ENCODE data around the gene EPAS1. TPM values are rescaled to one million over a fixed set of nuclear protein-coding genes. Genes with fewer than 3 reads are reported as not detected.

The EPAS1 gene
- total and polyA plus RNA-seq, 2 of the 8 experiments (the other 6 are each of a cell fraction or from before 2014, with no cell fraction given), result 2.0 to 4.9 TPM

DNA sequence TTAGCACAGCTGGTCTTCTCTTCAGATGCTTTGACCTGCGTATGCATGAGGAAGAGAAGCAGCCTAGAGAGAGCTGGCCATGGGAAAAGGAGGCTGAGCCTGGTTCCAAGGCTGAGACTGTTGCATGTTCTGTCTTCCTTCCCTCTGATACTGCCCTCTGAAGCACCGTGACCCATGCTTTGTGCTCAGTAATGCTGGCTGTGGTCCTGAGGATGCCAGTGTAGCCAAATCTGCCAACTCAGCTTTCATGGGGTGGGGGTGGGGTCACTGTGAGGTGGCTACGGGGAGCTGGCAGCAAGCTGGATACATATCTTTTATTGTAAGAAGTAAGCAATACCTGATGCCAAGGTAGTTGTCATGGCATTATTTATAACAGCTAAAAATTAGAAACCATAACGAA lies 41.5 kb downstream of the EPAS1 start:
- Histone ChIP-seq H4K91ac (replicated peaks; ENCODE audit: insufficient read length, low read length) (no peak overlapping the region), H3K27me3 (replicated peaks in 1 of 4; ENCODE audit: control insufficient read depth in 3 of 4, extremely low read depth in 1 of 4, insufficient read depth in 3 of 4, low read length in 3 of 4) (no peaks in the 10 kb centered on the region; a peak in 1 of 7 replicates), H3K18ac (ENCODE audit: extremely low read depth, low read length) (no peak overlapping the region), H3K23ac (ENCODE audit: insufficient read length) (no peak overlapping the region), H2AK5ac (ENCODE audit: low read depth, low read length) (no peak overlapping the region), H4K20me1 (replicated peaks in 1 of 2; ENCODE audit: control insufficient read depth in 1 of 2, insufficient read depth in 2 of 2, low read length in 2 of 2) (no peaks in the 10 kb centered on the region), H3K4me1 (replicated peaks in 1 of 4; ENCODE audit: control insufficient read depth in 3 of 4, insufficient read depth in 4 of 4, low read length in 3 of 4) (peaks cover 0 to 9% (median 7%) of the 10 kb centered on the region in 4 experiments; a peak in 6 of 7 replicates), H4K5ac (ENCODE audit: insufficient read length, low read depth, low read length) (no peak overlapping the region), H2BK15ac (ENCODE audit: low read length) (no peak overlapping the region), H3K23me2 (ENCODE audit: low read depth, low read length) (no peaks in the 10 kb centered on the region), H3K56ac (replicated peaks; ENCODE audit: insufficient read length, low read depth, low read length) (no peak overlapping the region), H3K9ac (replicated peaks in 1 of 4; ENCODE audit: extremely low read depth in 1 of 4, low read depth in 3 of 4, low read length in 3 of 4) (no peak overlapping the region), H2AFZ (ENCODE audit: low read length) (no peak overlapping the region), H4K8ac (ENCODE audit: extremely low read depth, insufficient read depth, low read length) (no peak overlapping the region), H2BK20ac (ENCODE audit: low read length) (no peak overlapping the region), H3K79me2 (ENCODE audit: control insufficient read depth in 1 of 2, insufficient read depth in 2 of 2, low read length in 2 of 2) (no peaks in the 10 kb centered on the region), H2BK5ac (ENCODE audit: low read depth, low read length) (no peak overlapping the region), H3K4ac (replicated peaks; ENCODE audit: insufficient read length, low read depth, low read length) (no peak overlapping the region), H3K14ac (ENCODE audit: insufficient read length) (no peak overlapping the region), H2BK120ac (replicated peaks; ENCODE audit: low read depth, low read length) (no peak overlapping the region), H3K79me1 (ENCODE audit: low read depth, low read length) (no peaks in the 10 kb centered on the region), H3K9me3 (ENCODE audit: insufficient read depth in 2 of 2, low read depth in 1 of 2, low read length in 1 of 2) (no peaks in the 10 kb centered on the region), H3K4me2 (ENCODE audit: insufficient read depth in 1 of 2, low read depth in 2 of 2, low read length in 2 of 2) (no peak overlapping the region), H3K4me3 (ENCODE audit: extremely low read depth in 1 of 4, insufficient read depth in 2 of 4, low read depth in 3 of 4, low read length in 4 of 4) (no peak overlapping the region), H2BK12ac (ENCODE audit: low read depth, low read length) (no peak overlapping the region), H3K36me3 (ENCODE audit: control insufficient read depth in 2 of 4, insufficient read depth in 4 of 4, low read length in 3 of 4) (no peaks in the 10 kb centered on the region), H3K27ac (ENCODE audit: low read depth, low read length) (no peak overlapping the region)
- ChIA-PET CTCF (ENCODE audit: partially characterized antibody) (interaction anchor here (0.7 to 2.5 kb wide), 10 partner anchors 9 to 346 kb away, joined by 3 to 13 read pairs (median 3); no protein-coding TSS in a partner anchor), POLR2A (ENCODE audit: partially characterized antibody) (interaction anchor here (1.1 kb wide), 1 partner anchor 9 kb away, joined by 3 read pairs; no protein-coding TSS in a partner anchor)
- FAIRE-seq, result no peak
- 87% methylated on average over 4 of the region's 4 CpGs; no CpG with 5 or more reads in 1 of the 2 experiments for WGBS, 2 experiments (ENCODE audit: extremely low coverage in 1 of 2, insufficient coverage in 1 of 2, insufficient read length in 1 of 2, insufficient replicate concordance in 2 of 2, low coverage in 1 of 2, low lambda C conversion rate in 2 of 2, missing lambda C conversion rate in 1 of 2)
- DNase-seq (ENCODE audit: low read depth in 1 of 2, low spot score in 2 of 2), result no peak
- TF ChIP-seq CREB1 (IDR thresholded peaks at IDR 0.05), result no peak
- TF ChIP-seq TCF12 (IDR thresholded peaks at IDR 0.05; ENCODE audit: low read depth, low read length), result no peak
- no peak for TF ChIP-seq EP300 (IDR thresholded peaks at IDR 0.05; ENCODE audit: borderline replicate concordance in 1 of 2, low read depth in 2 of 2, low read length in 2 of 2)
- TF ChIP-seq HDAC2 (IDR thresholded peaks at IDR 0.05; ENCODE audit: borderline replicate concordance in 1 of 2, low read depth in 2 of 2, low read length in 2 of 2), result no peak
- TF ChIP-seq SP1 (IDR thresholded peaks at IDR 0.05; ENCODE audit: low read depth, low read length), result no peak
- no peak for TF ChIP-seq RNF2 (IDR thresholded peaks at IDR 0.05; ENCODE audit: borderline replicate concordance, low read depth, low read length, missing control alignments, poor library complexity, severe bottlenecking)
- TF ChIP-seq BACH1 (IDR thresholded peaks at IDR 0.05; ENCODE audit: low read length), result peak; percentile 63
- no peak for TF ChIP-seq GABPA (IDR thresholded peaks at IDR 0.05; ENCODE audit: borderline replicate concordance, insufficient read depth, low read length)
- TF ChIP-seq, protein P1, sequence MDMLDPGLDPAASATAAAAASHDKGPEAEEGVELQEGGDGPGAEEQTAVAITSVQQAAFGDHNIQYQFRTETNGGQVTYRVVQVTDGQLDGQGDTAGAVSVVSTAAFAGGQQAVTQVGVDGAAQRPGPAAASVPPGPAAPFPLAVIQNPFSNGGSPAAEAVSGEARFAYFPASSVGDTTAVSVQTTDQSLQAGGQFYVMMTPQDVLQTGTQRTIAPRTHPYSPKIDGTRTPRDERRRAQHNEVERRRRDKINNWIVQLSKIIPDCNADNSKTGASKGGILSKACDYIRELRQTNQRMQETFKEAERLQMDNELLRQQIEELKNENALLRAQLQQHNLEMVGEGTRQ (IDR thresholded peaks at IDR 0.05; ENCODE audit: low read length), result no peak
- TF ChIP-seq TBP (IDR thresholded peaks at IDR 0.05; ENCODE audit: low read depth, low read length), result no peak
- TF ChIP-seq MAX (IDR thresholded peaks at IDR 0.05), result no peak
- peak; percentile 67; the same call in 1 of the 2 replicates for TF ChIP-seq MAFK (IDR thresholded peaks at IDR 0.05; ENCODE audit: low read depth, low read length)
- no peak for TF ChIP-seq CEBPB (IDR thresholded peaks at IDR 0.05; ENCODE audit: low read depth, low read length)
